Measurements from ENCODE around the gene MAT2B.
"Not testable (repeated sequence)": the region's sequence is repeated elsewhere in the genome, so short reads cannot be mapped to it uniquely, and the experiment has no call there.

Gene MAT2B

GRCh38 chr5:163503106-163504078 is 2.0 kb upstream of the MAT2B start:
- DNase-seq (ENCODE audit: low read depth), result no peak

- DNase-seq (ENCODE audit: low read depth), result no peak
These were observed 1.1 kb upstream of the MAT2B start for GRCh38 chr5:163504079-163504931.

GRCh38 chr5:163505049-163505367 is 411 bp upstream of the MAT2B start:
- DNase-seq (ENCODE audit: low read depth), result no peak

GRCh38 chr5:163506095-163506457 is 657 bp downstream of the MAT2B start:
- no peak for DNase-seq (ENCODE audit: low read depth)

GRCh38 chr5:163506726-163507125 is 1.3 kb downstream of the MAT2B start:
- no peak for DNase-seq (ENCODE audit: low read depth)

GRCh38 chr5:163508753-163509152 is 3.3 kb downstream of the MAT2B start:
- no peak for DNase-seq (ENCODE audit: low read depth)

- DNase-seq (ENCODE audit: low read depth), result no peak
These were observed 4.0 kb downstream of the MAT2B start for GRCh38 chr5:163509291-163509951.

- DNase-seq (ENCODE audit: low read depth), result no peak
These were observed 7.1 kb downstream of the MAT2B start for GRCh38 chr5:163512526-163512925.

- DNase-seq (ENCODE audit: low read depth), result no peak
These were observed 19.7 kb downstream of the MAT2B start for GRCh38 chr5:163525096-163525495.

GRCh38 chr5:163529698-163530097 is 24.3 kb downstream of the MAT2B start:
- DNase-seq (ENCODE audit: low read depth), result no peak

GRCh38 chr5:163531272-163531671 is 25.9 kb downstream of the MAT2B start:
- no peak for DNase-seq (ENCODE audit: low read depth)

- DNase-seq (ENCODE audit: low read depth), result no peak
These were observed 27.0 kb downstream of the MAT2B start for GRCh38 chr5:163532171-163533084.

- no peak for DNase-seq (ENCODE audit: low read depth)
These were observed 27.8 kb downstream of the MAT2B start for GRCh38 chr5:163533223-163533622.

- DNase-seq (ENCODE audit: low read depth), result no peak
These were observed 29.2 kb downstream of the MAT2B start for GRCh38 chr5:163534492-163535094.

- no peak for DNase-seq (ENCODE audit: low read depth)
These were observed 29.9 kb downstream of the MAT2B start for GRCh38 chr5:163535290-163535689.

GRCh38 chr5:163536442-163536841 is 31.0 kb downstream of the MAT2B start:
- DNase-seq (ENCODE audit: low read depth), result not testable (repeated sequence)

GRCh38 chr5:163540696-163541095 is 35.3 kb downstream of the MAT2B start:
- DNase-seq (ENCODE audit: low read depth), result no peak

GRCh38 chr5:163542771-163543170 is 37.4 kb downstream of the MAT2B start:
- DNase-seq (ENCODE audit: low read depth), result no peak

- no peak for DNase-seq (ENCODE audit: low read depth)
These were observed 38.6 kb downstream of the MAT2B start for GRCh38 chr5:163544041-163544440.

GRCh38 chr5:163544836-163545235 is 39.4 kb downstream of the MAT2B start:
- DNase-seq (ENCODE audit: low read depth), result no peak

- DNase-seq (ENCODE audit: low read depth), result no peak
These were observed 43.2 kb downstream of the MAT2B start for GRCh38 chr5:163548649-163549048.
